GM23338 (cell line): ENCODE results near the gene HPS4. TPM values are rescaled to one million over a fixed set of nuclear protein-coding genes. Genes with fewer than 3 reads are reported as not detected.

Experiments used
- ATAC-seq: fragments of 200-7000 bp; cut with Tn5 transposase; 3 replicates; pipeline ENCODE4 v1.9.1; 2020
- DNase-seq: peaks from one replicate; pipeline ENCODE4 v3.0.0-alpha.2; 2015; ENCODE audit warnings: low spot score
- H2AFZ ChIP-seq: fragments of 200-600 bp; sonication (generic); 2 replicates; pipeline ENCODE4 v1.8.0; 2016; ENCODE audit warnings: antibody characterized with exemption, mild to moderate bottlenecking, moderate library complexity
- H3F3A ChIP-seq: fragments of 200-600 bp; sonication (generic); replicated peaks from 2 replicates; pipeline ENCODE4 v1.8.0; 2017; ENCODE audit warnings: antibody characterized with exemption, mixed run types, low read depth
- H3K27ac ChIP-seq: fragments of 200-600 bp; sonication (generic); 2 replicates; pipeline ENCODE4 v1.6.1; 2016; ENCODE audit warnings: low read depth
- H3K27me3 ChIP-seq: fragments of 200-600 bp; sonication (generic); 2 replicates; pipeline ENCODE4 v1.8.0; 2016; ENCODE audit warnings: mild to moderate bottlenecking, mixed run types, moderate library complexity; ENCODE audit not compliant: insufficient read depth
- H3K36me3 ChIP-seq: fragments of 200-600 bp; sonication (generic); 2 replicates; pipeline ENCODE4 v1.8.0; 2016; ENCODE audit warnings: mild to moderate bottlenecking; ENCODE audit not compliant: insufficient read depth
- H3K4me1 ChIP-seq: fragments of 200-600 bp; sonication (generic); 2 replicates; pipeline ENCODE4 v1.8.0; 2016; ENCODE audit warnings: mild to moderate bottlenecking, moderate library complexity; ENCODE audit not compliant: insufficient read depth
- H3K4me2 ChIP-seq: fragments of 200-600 bp; sonication (generic); 2 replicates; pipeline ENCODE4 v1.7.1; 2017; ENCODE audit warnings: mixed run types
- H3K4me3 ChIP-seq: fragments of 200-600 bp; sonication (generic); 2 replicates; pipeline ENCODE4 v1.6.1; 2016; ENCODE audit warnings: mixed run types
- H3K79me2 ChIP-seq: fragments of 200-600 bp; sonication (generic); replicated peaks from 2 replicates; pipeline ENCODE4 v1.8.0; 2017; ENCODE audit warnings: mild to moderate bottlenecking; ENCODE audit not compliant: insufficient read depth
- H3K9me2 ChIP-seq: fragments of 200-600 bp; sonication (generic); 2 replicates; pipeline ENCODE4 v1.8.0; 2017; ENCODE audit not compliant: insufficient read depth
- H4K20me1 ChIP-seq: fragments of 200-600 bp; sonication (generic); replicated peaks from 2 replicates; pipeline ENCODE4 v1.8.0; 2017; ENCODE audit warnings: mild to moderate bottlenecking; ENCODE audit not compliant: insufficient read depth
- H3K27ac Mint-ChIP-seq: 2 replicates; pipeline ENCODE4 v1.8.0; 2020; ENCODE audit warnings: inconsistent platforms, mild to moderate bottlenecking, moderate library complexity, mixed read lengths
- H3K27me3 Mint-ChIP-seq: 3 replicates; pipeline ENCODE4 v1.8.0; 2022; ENCODE audit warnings: low read depth, mild to moderate bottlenecking, moderate library complexity, mixed read lengths, inconsistent platforms; ENCODE audit not compliant: insufficient read depth, poor library complexity
- H3K36me3 Mint-ChIP-seq: 3 replicates; pipeline ENCODE4 v1.8.0; 2021; ENCODE audit warnings: low read depth, mild to moderate bottlenecking, inconsistent platforms, moderate library complexity, mixed read lengths
- H3K4me1 Mint-ChIP-seq: 3 replicates; pipeline ENCODE4 v1.8.0; 2020; ENCODE audit warnings: mild to moderate bottlenecking, inconsistent platforms, mixed read lengths
- H3K4me3 Mint-ChIP-seq: 3 replicates; pipeline ENCODE4 v1.8.0; 2021; ENCODE audit warnings: moderate library complexity, mild to moderate bottlenecking, inconsistent platforms, mixed read lengths
- H3K9me3 Mint-ChIP-seq: 3 replicates; pipeline ENCODE4 v1.8.0; 2020; ENCODE audit warnings: moderate library complexity, mild to moderate bottlenecking, inconsistent platforms, mixed read lengths
- CREB1 ChIP-seq: fragments of 250-450 bp; sonication (Bioruptor Pico); IDR thresholded peaks from 2 replicates; pipeline ENCODE4 v1.5.0; 2020; ENCODE audit warnings: low read depth, mild to moderate bottlenecking, moderate library complexity
- CTCF ChIP-seq, 2 experiments: fragments of 200-600 bp in 1 of 2; sonication (generic) in 1 of 2; conservative IDR thresholded peaks; 2 replicates each; pipeline versions ENCODE4 v1.5.1 to v1.6.1; 2016 to 2017; ENCODE audit warnings: antibody characterized with exemption in 2 of 2, low read depth in 2 of 2, mild to moderate bottlenecking in 2 of 2, moderate library complexity in 1 of 2
- ETS1 ChIP-seq: IDR thresholded peaks from 2 replicates; pipeline ENCODE4 v1.6.1; 2016; ENCODE audit warnings: antibody characterized with exemption
- EZH2 ChIP-seq: fragments of 200-600 bp; sonication (generic); IDR thresholded peaks from one replicate; pipeline ENCODE4 v1.8.0; 2017; ENCODE audit warnings: antibody characterized with exemption, mild to moderate bottlenecking, low read depth; ENCODE audit not compliant: unreplicated experiment
- EZH2phosphoT487 ChIP-seq: fragments of 200-600 bp; sonication (generic); IDR thresholded peaks from one replicate; pipeline ENCODE4 v1.8.1; 2018; ENCODE audit warnings: antibody characterized with exemption; ENCODE audit not compliant: unreplicated experiment
- JUNB ChIP-seq: IDR thresholded peaks from one replicate; pipeline ENCODE4 v1.6.1; 2016; ENCODE audit warnings: antibody characterized with exemption; ENCODE audit not compliant: unreplicated experiment
- NANOG ChIP-seq: IDR thresholded peaks from 2 replicates; pipeline ENCODE4 v1.6.1; 2016; ENCODE audit warnings: antibody characterized with exemption, borderline replicate concordance
- POLR2AphosphoS5 ChIP-seq: IDR thresholded peaks from 2 replicates; pipeline ENCODE4 v1.6.1; 2016; ENCODE audit warnings: antibody characterized with exemption, low read depth
- STAT1 ChIP-seq: IDR thresholded peaks from one replicate; pipeline ENCODE4 v1.6.1; 2016; ENCODE audit warnings: antibody characterized with exemption; ENCODE audit not compliant: unreplicated experiment
- ZNF114 ChIP-seq: fragments of 250-450 bp; sonication (Bioruptor Pico); IDR thresholded peaks from 2 replicates; pipeline ENCODE4 v1.5.0; 2020; ENCODE audit warnings: mild to moderate bottlenecking, moderate library complexity
- ZNF331 ChIP-seq: fragments of 250-450 bp; sonication (Bioruptor Pico); IDR thresholded peaks from 2 replicates; pipeline ENCODE4 v1.5.0; 2020; ENCODE audit warnings: low read depth, mild to moderate bottlenecking, moderate library complexity
- polyA plus RNA-seq: library from polyadenylated mRNA; unstranded; fragments of >200 nt; fragmentation: Nextera tagmentation; extraction: Ambion mirVana; gene quantifications from 2 replicates; pipeline ENCODE4 v1.2.1, GENCODE V29; 2016
- total RNA-seq: library from RNA; depleted of rRNA; stranded (reverse); fragments of >200 nt; shearing (Covaris generic); gene quantifications from 2 replicates; pipeline ENCODE4 v1.2.3, GENCODE V29; 2014
- TF ChIP-seq, protein P1 (sequence below): fragments of 250-450 bp; sonication (Bioruptor Pico); IDR thresholded peaks from 2 replicates; pipeline ENCODE4 v1.5.0; 2020; ENCODE audit warnings: mild to moderate bottlenecking, moderate library complexity
- TF ChIP-seq, protein P2 (sequence below): IDR thresholded peaks from one replicate; pipeline ENCODE4 v1.6.1; 2018; ENCODE audit warnings: antibody characterized with exemption; ENCODE audit not compliant: unreplicated experiment

HPS4 gene
- total and polyA plus RNA-seq, 2 experiments from 2014 or later: 20.3 to 49.4 TPM

- Mint-ChIP-seq H3K9me3 (no peaks in the 10 kb centered on the region), H3K27ac (no peak overlapping the region), H3K27me3 (peaks cover 11% of the 10 kb centered on the region), H3K4me1 (peaks cover 10% of the 10 kb centered on the region), H3K36me3 (peaks cover 13% of the 10 kb centered on the region), H3K4me3 (no peak overlapping the region)
- no peaks in the 10 kb centered on the region; the same call in 1 of the 2 replicates for H4K20me1 ChIP-seq
- no peaks in the 10 kb centered on the region for H3K9me2 ChIP-seq
- DNase-seq (no peak), ATAC-seq (no peak)
- no peak overlapping the region for H2AFZ ChIP-seq
- H3K4me1 ChIP-seq: peaks cover 7% of the 10 kb centered on the region; the same call in 1 of the 2 replicates
- no peak for TF ChIP-seq ZNF331 (CRISPR knock-in tag)
- TF ChIP-seq STAT1: no peak
- TF ChIP-seq, protein P1, sequence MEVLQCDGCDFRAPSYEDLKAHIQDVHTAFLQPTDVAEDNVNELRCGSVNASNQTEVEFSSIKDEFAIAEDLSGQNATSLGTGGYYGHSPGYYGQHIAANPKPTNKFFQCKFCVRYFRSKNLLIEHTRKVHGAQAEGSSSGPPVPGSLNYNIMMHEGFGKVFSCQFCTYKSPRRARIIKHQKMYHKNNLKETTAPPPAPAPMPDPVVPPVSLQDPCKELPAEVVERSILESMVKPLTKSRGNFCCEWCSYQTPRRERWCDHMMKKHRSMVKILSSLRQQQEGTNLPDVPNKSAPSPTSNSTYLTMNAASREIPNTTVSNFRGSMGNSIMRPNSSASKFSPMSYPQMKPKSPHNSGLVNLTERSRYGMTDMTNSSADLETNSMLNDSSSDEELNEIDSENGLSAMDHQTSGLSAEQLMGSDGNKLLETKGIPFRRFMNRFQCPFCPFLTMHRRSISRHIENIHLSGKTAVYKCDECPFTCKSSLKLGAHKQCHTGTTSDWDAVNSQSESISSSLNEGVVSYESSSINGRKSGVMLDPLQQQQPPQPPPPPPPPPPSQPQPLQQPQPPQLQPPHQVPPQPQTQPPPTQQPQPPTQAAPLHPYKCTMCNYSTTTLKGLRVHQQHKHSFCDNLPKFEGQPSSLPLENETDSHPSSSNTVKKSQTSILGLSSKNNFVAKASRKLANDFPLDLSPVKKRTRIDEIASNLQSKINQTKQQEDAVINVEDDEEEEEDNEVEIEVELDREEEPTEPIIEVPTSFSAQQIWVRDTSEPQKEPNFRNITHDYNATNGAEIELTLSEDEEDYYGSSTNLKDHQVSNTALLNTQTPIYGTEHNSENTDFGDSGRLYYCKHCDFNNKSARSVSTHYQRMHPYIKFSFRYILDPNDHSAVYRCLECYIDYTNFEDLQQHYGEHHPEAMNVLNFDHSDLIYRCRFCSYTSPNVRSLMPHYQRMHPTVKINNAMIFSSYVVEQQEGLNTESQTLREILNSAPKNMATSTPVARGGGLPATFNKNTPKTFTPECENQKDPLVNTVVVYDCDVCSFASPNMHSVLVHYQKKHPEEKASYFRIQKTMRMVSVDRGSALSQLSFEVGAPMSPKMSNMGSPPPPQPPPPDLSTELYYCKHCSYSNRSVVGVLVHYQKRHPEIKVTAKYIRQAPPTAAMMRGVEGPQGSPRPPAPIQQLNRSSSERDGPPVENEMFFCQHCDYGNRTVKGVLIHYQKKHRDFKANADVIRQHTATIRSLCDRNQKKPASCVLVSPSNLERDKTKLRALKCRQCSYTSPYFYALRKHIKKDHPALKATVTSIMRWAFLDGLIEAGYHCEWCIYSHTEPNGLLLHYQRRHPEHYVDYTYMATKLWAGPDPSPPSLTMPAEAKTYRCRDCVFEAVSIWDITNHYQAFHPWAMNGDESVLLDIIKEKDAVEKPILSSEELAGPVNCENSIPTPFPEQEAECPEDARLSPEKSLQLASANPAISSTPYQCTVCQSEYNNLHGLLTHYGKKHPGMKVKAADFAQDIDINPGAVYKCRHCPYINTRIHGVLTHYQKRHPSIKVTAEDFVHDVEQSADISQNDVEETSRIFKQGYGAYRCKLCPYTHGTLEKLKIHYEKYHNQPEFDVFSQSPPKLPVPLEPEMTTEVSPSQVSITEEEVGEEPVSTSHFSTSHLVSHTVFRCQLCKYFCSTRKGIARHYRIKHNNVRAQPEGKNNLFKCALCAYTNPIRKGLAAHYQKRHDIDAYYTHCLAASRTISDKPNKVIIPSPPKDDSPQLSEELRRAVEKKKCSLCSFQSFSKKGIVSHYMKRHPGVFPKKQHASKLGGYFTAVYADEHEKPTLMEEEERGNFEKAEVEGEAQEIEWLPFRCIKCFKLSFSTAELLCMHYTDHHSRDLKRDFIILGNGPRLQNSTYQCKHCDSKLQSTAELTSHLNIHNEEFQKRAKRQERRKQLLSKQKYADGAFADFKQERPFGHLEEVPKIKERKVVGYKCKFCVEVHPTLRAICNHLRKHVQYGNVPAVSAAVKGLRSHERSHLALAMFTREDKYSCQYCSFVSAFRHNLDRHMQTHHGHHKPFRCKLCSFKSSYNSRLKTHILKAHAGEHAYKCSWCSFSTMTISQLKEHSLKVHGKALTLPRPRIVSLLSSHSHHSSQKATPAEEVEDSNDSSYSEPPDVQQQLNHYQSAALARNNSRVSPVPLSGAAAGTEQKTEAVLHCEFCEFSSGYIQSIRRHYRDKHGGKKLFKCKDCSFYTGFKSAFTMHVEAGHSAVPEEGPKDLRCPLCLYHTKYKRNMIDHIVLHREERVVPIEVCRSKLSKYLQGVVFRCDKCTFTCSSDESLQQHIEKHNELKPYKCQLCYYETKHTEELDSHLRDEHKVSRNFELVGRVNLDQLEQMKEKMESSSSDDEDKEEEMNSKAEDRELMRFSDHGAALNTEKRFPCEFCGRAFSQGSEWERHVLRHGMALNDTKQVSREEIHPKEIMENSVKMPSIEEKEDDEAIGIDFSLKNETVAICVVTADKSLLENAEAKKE (CRISPR knock-in tag): no peak
- no peak for TF ChIP-seq JUNB
- TF ChIP-seq POLR2AphosphoS5: no peak
- TF ChIP-seq NANOG: no peak
- TF ChIP-seq EZH2phosphoT487: no peak
- TF ChIP-seq EZH2: no peak
- no peak for TF ChIP-seq ZNF114
- TF ChIP-seq, protein P2, sequence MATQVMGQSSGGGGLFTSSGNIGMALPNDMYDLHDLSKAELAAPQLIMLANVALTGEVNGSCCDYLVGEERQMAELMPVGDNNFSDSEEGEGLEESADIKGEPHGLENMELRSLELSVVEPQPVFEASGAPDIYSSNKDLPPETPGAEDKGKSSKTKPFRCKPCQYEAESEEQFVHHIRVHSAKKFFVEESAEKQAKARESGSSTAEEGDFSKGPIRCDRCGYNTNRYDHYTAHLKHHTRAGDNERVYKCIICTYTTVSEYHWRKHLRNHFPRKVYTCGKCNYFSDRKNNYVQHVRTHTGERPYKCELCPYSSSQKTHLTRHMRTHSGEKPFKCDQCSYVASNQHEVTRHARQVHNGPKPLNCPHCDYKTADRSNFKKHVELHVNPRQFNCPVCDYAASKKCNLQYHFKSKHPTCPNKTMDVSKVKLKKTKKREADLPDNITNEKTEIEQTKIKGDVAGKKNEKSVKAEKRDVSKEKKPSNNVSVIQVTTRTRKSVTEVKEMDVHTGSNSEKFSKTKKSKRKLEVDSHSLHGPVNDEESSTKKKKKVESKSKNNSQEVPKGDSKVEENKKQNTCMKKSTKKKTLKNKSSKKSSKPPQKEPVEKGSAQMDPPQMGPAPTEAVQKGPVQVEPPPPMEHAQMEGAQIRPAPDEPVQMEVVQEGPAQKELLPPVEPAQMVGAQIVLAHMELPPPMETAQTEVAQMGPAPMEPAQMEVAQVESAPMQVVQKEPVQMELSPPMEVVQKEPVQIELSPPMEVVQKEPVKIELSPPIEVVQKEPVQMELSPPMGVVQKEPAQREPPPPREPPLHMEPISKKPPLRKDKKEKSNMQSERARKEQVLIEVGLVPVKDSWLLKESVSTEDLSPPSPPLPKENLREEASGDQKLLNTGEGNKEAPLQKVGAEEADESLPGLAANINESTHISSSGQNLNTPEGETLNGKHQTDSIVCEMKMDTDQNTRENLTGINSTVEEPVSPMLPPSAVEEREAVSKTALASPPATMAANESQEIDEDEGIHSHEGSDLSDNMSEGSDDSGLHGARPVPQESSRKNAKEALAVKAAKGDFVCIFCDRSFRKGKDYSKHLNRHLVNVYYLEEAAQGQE: no peak
- no peak for TF ChIP-seq CREB1 (CRISPR knock-in tag)
- TF ChIP-seq ETS1: no peak
- TF ChIP-seq CTCF (conservative IDR thresholded peaks at IDR 0.05; ENCODE audit: low read depth in 2 of 2): no peak
- no peak overlapping the region for H3K27ac ChIP-seq
- no peaks in the 10 kb centered on the region for H3K36me3 ChIP-seq
- no peak overlapping the region for H3K4me2 ChIP-seq
- H3K79me2 ChIP-seq: no peaks in the 10 kb centered on the region
- H3F3A ChIP-seq: no peaks in the 10 kb centered on the region
- no peak overlapping the region for H3K4me3 ChIP-seq
- H3K27me3 ChIP-seq: no peaks in the 10 kb centered on the region
Observed at GRCh38 chr22:26446808-26447515, 36.6 kb downstream of the HPS4 start.
